SK-N-SH treated with all-trans-retinoic acid at 6 μM for 48 hours (cell line): ENCODE measurements around the gene FNIP2.
"Not testable (repeated sequence)": the region's sequence is repeated elsewhere in the genome, so short reads cannot be mapped to it uniquely, and the experiment has no call there.

Experiments
- ATAC-seq: fragments of 200-7000 bp; cut with Tn5 transposase; 3 replicates; pipeline ENCODE4 v1.9.1; 2020; ENCODE audit warnings: mild to moderate bottlenecking, moderate library complexity
- BACH2 ChIP-seq: fragments of 250-450 bp; sonication (Bioruptor Pico); IDR thresholded peaks from 2 replicates; pipeline ENCODE4 v1.9.0; 2021; ENCODE audit warnings: mild to moderate bottlenecking, borderline replicate concordance
- CREB5 ChIP-seq: fragments of 250-450 bp; sonication (Bioruptor Pico); IDR thresholded peaks from 2 replicates; pipeline ENCODE4 v1.5.1; 2020; ENCODE audit warnings: low read depth, mild to moderate bottlenecking, moderate library complexity
- CSRNP3 ChIP-seq: fragments of 250-450 bp; sonication (Bioruptor Pico); IDR thresholded peaks from 2 replicates; pipeline ENCODE4 v1.5.1; 2021; ENCODE audit warnings: mild to moderate bottlenecking, moderate library complexity
- ESRRG ChIP-seq: fragments of 250-450 bp; sonication (Bioruptor Pico); IDR thresholded peaks from 2 replicates; pipeline ENCODE4 v1.6.1; 2021; ENCODE audit warnings: mild to moderate bottlenecking
- ISL1 ChIP-seq: fragments of 250-450 bp; sonication (Bioruptor Pico); IDR thresholded peaks from 2 replicates; pipeline ENCODE4 v2.1.2; 2022; ENCODE audit warnings: mild to moderate bottlenecking, moderate library complexity
- PATZ1 ChIP-seq: fragments of 250-450 bp; sonication (Bioruptor Pico); IDR thresholded peaks from 2 replicates; pipeline ENCODE4 v1.8.0; 2020; ENCODE audit warnings: mild to moderate bottlenecking, moderate library complexity, borderline replicate concordance
- PPARA ChIP-seq: fragments of 250-450 bp; sonication (Bioruptor Pico); IDR thresholded peaks from 2 replicates; pipeline ENCODE4 v1.5.0; 2020; ENCODE audit warnings: mild to moderate bottlenecking, borderline replicate concordance
- RARB ChIP-seq: fragments of 250-450 bp; sonication (Bioruptor Pico); IDR thresholded peaks from 2 replicates; pipeline ENCODE4 v1.8.0; 2021; ENCODE audit warnings: mild to moderate bottlenecking, moderate library complexity
- SNAI2 ChIP-seq: fragments of 250-450 bp; sonication (Bioruptor Pico); IDR thresholded peaks from 2 replicates; pipeline ENCODE4 v1.5.0; 2020; ENCODE audit warnings: mild to moderate bottlenecking, moderate library complexity
- TCF4 ChIP-seq: fragments of 250-450 bp; sonication (Bioruptor Pico); IDR thresholded peaks from 2 replicates; pipeline ENCODE4 v1.8.0; 2021; ENCODE audit warnings: mild to moderate bottlenecking, moderate library complexity, borderline replicate concordance
- TOX ChIP-seq: fragments of 250-450 bp; sonication (Bioruptor Pico); IDR thresholded peaks from 2 replicates; pipeline ENCODE4 v1.8.0; 2021; ENCODE audit warnings: mild to moderate bottlenecking, moderate library complexity, borderline replicate concordance
- ZC3H10 ChIP-seq: fragments of 250-450 bp; sonication (Bioruptor Pico); IDR thresholded peaks from 2 replicates; pipeline ENCODE4 v1.5.1; 2021; ENCODE audit warnings: mild to moderate bottlenecking, moderate library complexity
- ZFP30 ChIP-seq: fragments of 450-650 bp; formaldehyde crosslinking; IDR thresholded peaks from 2 replicates; pipeline ENCODE4 v1.5.0; 2022; ENCODE audit warnings: mild to moderate bottlenecking, moderate library complexity
- ZNF565 ChIP-seq: fragments of 450-650 bp; formaldehyde crosslinking; conservative IDR thresholded peaks from 2 replicates; pipeline ENCODE4 v1.5.0; 2020; ENCODE audit warnings: low read depth, mild to moderate bottlenecking, moderate library complexity
- ZNF70 ChIP-seq: fragments of 450-650 bp; formaldehyde crosslinking; IDR thresholded peaks from 2 replicates; pipeline ENCODE4 v1.5.0; 2020; ENCODE audit warnings: mild to moderate bottlenecking, moderate library complexity
- ZNF8 ChIP-seq: fragments of 450-650 bp; formaldehyde crosslinking; IDR thresholded peaks from 2 replicates; pipeline ENCODE4 v1.5.0; 2020; ENCODE audit warnings: mild to moderate bottlenecking, moderate library complexity
- TF ChIP-seq, protein P1 (sequence below): fragments of 250-450 bp; sonication (Bioruptor Pico); IDR thresholded peaks from 2 replicates; pipeline ENCODE4 v1.8.0; 2021; ENCODE audit warnings: low read depth, mild to moderate bottlenecking, moderate library complexity, borderline replicate concordance
- TF ChIP-seq, protein P2 (sequence below): fragments of 250-450 bp; sonication (Bioruptor Pico); IDR thresholded peaks from 2 replicates; pipeline ENCODE4 v1.5.0; 2020; ENCODE audit warnings: mild to moderate bottlenecking, moderate library complexity

Gene FNIP2

DNA sequence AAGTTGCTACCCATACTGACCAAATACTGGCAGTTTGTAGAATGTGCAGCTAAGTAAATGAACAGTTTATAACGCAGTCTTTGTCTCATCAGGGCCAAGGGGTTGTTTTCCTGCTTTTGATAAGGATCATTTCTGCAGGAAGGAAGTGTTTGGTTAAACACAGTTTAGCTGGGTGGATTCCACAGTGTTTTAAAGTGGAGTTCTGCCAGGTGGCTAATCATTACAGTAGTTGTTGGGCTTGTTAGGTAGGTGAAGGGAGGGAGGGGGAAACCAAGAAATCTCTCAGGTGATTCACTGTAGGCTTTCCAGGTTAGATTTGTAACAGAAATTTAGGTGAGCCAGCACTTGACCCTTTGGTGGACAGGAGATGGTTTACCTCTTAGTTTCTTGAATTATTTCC is 58.1 kb downstream of the FNIP2 start:
- TF ChIP-seq TCF4 (CRISPR knock-in tag): no peak
- TF ChIP-seq PATZ1 (CRISPR knock-in tag): no peak
- TF ChIP-seq ZNF70 (CRISPR knock-in tag): no peak
- TF ChIP-seq, protein P1, sequence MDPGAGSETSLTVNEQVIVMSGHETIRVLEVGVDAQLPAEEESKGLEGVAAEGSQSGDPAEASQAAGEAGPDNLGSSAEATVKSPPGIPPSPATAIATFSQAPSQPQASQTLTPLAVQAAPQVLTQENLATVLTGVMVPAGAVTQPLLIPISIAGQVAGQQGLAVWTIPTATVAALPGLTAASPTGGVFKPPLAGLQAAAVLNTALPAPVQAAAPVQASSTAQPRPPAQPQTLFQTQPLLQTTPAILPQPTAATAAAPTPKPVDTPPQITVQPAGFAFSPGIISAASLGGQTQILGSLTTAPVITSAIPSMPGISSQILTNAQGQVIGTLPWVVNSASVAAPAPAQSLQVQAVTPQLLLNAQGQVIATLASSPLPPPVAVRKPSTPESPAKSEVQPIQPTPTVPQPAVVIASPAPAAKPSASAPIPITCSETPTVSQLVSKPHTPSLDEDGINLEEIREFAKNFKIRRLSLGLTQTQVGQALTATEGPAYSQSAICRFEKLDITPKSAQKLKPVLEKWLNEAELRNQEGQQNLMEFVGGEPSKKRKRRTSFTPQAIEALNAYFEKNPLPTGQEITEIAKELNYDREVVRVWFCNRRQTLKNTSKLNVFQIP (CRISPR knock-in tag): no peak
- TF ChIP-seq ZC3H10 (CRISPR knock-in tag): no peak
- TF ChIP-seq, protein P2, sequence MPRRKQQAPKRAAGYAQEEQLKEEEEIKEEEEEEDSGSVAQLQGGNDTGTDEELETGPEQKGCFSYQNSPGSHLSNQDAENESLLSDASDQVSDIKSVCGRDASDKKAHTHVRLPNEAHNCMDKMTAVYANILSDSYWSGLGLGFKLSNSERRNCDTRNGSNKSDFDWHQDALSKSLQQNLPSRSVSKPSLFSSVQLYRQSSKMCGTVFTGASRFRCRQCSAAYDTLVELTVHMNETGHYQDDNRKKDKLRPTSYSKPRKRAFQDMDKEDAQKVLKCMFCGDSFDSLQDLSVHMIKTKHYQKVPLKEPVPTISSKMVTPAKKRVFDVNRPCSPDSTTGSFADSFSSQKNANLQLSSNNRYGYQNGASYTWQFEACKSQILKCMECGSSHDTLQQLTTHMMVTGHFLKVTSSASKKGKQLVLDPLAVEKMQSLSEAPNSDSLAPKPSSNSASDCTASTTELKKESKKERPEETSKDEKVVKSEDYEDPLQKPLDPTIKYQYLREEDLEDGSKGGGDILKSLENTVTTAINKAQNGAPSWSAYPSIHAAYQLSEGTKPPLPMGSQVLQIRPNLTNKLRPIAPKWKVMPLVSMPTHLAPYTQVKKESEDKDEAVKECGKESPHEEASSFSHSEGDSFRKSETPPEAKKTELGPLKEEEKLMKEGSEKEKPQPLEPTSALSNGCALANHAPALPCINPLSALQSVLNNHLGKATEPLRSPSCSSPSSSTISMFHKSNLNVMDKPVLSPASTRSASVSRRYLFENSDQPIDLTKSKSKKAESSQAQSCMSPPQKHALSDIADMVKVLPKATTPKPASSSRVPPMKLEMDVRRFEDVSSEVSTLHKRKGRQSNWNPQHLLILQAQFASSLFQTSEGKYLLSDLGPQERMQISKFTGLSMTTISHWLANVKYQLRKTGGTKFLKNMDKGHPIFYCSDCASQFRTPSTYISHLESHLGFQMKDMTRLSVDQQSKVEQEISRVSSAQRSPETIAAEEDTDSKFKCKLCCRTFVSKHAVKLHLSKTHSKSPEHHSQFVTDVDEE (CRISPR knock-in tag): no peak
- no peak for TF ChIP-seq ZNF8 (CRISPR knock-in tag)
- TF ChIP-seq ESRRG (CRISPR knock-in tag): no peak
- no peak for TF ChIP-seq ISL1 (CRISPR knock-in tag)
- TF ChIP-seq SNAI2 (CRISPR knock-in tag): no peak
- no peak for TF ChIP-seq CSRNP3 (CRISPR knock-in tag)
- TF ChIP-seq ZFP30 (CRISPR knock-in tag): no peak
- no peak for TF ChIP-seq BACH2 (CRISPR knock-in tag)
- no peak for TF ChIP-seq RARB

GRCh38 chr4:158827543-158827981 is 58.7 kb downstream of the FNIP2 start:
- TF ChIP-seq ISL1 (CRISPR knock-in tag) (no peak), PATZ1 (CRISPR knock-in tag) (no peak), ZNF565 (CRISPR knock-in tag) (no peak), ESRRG (CRISPR knock-in tag) (no peak), PPARA (CRISPR knock-in tag) (no peak), CSRNP3 (CRISPR knock-in tag) (no peak), TCF4 (CRISPR knock-in tag) (no peak), CREB5 (no peak), SNAI2 (CRISPR knock-in tag) (no peak), TOX (CRISPR knock-in tag) (no peak)
- TF ChIP-seq, protein P1 (CRISPR knock-in tag): no peak
- no peak for ATAC-seq

More for the DNA sequence above, 58.1 kb downstream of the FNIP2 start:
- ATAC-seq: no peak

GRCh38 chr4:158828151-158828550 is 59.3 kb downstream of the FNIP2 start:
- ATAC-seq: not testable (repeated sequence)
